Endothelial cell of umbilical vein (primary cell): ENCODE data around the gene LRP1B.

Experiments used
- EZH2 ChIP-seq: IDR thresholded peaks from 2 replicates; pipeline ENCODE4 v1.6.1; 2012; ENCODE audit warnings: borderline replicate concordance, low read depth, mild to moderate bottlenecking, moderate library complexity, low read length, inconsistent platforms; ENCODE audit not compliant: severe bottlenecking
- POLR2AphosphoS5 ChIP-seq: IDR thresholded peaks from 2 replicates; pipeline ENCODE4 v1.6.1; 2012; ENCODE audit warnings: low read depth, mild to moderate bottlenecking, control low read depth, low read length, moderate library complexity; ENCODE audit not compliant: insufficient read depth
- TF ChIP-seq, protein P1 (sequence below), 2 donors: IDR thresholded peaks; 1 replicate in 1 of 2; 2 replicates in 1 of 2; pipeline ENCODE4 v1.5.1; 2011; ENCODE audit warnings: low read length in 2 of 2, mild to moderate bottlenecking in 2 of 2, moderate library complexity in 2 of 2, control low read depth in 1 of 2, inconsistent platforms in 1 of 2, low read depth in 1 of 2; ENCODE audit not compliant: insufficient read depth in 1 of 2; ENCODE audit errors: extremely low read depth in 1 of 2

DNA sequence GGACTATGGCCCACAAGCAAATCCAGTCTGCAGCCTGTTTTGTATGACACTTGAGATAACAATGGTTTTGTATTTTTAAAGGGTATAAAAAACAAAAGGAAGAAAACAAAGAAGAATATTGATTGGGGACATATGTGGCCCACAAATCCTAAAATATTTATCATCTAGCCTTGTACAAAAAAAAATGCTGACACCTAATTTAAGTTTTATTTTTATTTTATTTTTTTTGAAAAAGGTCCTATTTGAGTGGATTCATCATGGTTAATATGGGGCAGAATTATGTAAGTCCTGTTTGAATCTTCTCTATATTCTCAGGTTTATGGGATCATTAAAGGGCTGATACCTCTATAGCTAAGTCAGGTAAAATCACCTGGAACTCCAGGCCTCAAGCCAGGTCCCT is 525.7 kb downstream of the LRP1B start:
- TF ChIP-seq POLR2AphosphoS5 (no peak), EZH2 (no peak)
- TF ChIP-seq, protein P1, sequence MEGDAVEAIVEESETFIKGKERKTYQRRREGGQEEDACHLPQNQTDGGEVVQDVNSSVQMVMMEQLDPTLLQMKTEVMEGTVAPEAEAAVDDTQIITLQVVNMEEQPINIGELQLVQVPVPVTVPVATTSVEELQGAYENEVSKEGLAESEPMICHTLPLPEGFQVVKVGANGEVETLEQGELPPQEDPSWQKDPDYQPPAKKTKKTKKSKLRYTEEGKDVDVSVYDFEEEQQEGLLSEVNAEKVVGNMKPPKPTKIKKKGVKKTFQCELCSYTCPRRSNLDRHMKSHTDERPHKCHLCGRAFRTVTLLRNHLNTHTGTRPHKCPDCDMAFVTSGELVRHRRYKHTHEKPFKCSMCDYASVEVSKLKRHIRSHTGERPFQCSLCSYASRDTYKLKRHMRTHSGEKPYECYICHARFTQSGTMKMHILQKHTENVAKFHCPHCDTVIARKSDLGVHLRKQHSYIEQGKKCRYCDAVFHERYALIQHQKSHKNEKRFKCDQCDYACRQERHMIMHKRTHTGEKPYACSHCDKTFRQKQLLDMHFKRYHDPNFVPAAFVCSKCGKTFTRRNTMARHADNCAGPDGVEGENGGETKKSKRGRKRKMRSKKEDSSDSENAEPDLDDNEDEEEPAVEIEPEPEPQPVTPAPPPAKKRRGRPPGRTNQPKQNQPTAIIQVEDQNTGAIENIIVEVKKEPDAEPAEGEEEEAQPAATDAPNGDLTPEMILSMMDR (IDR thresholded peaks at IDR 0.05; ENCODE audit: extremely low read depth in 1 of 2, insufficient read depth in 1 of 2, low read depth in 1 of 2, low read length in 2 of 2) = no peak
